GM19463 (cell line): ENCODE results near the gene PGRMC1.
"Not testable (repeated sequence)": the region's sequence is repeated elsewhere in the genome, so short reads cannot be mapped to it uniquely, and the experiment has no call there.

Experiments
- ATAC-seq: cut with Tn5 transposase; IDR thresholded peaks from one replicate; pipeline ENCODE4 v1.9.1; 2021; ENCODE audit warnings: mild to moderate bottlenecking, moderate library complexity; ENCODE audit not compliant: unreplicated experiment

Gene PGRMC1

GRCh38 chrX:119231936-119232445 lies 4.1 kb upstream of the PGRMC1 start:
- ATAC-seq: no peak

GRCh38 chrX:119235051-119235511 lies 1.0 kb upstream of the PGRMC1 start:
- no peak for ATAC-seq

- ATAC-seq: peak; percentile 17
Observed at GRCh38 chrX:119236623-119237561, 807 bp downstream of the PGRMC1 start.

GRCh38 chrX:119237562-119237942 lies 1.5 kb downstream of the PGRMC1 start:
- ATAC-seq: no peak

GRCh38 chrX:119238557-119238956 lies 2.5 kb downstream of the PGRMC1 start:
- no peak for ATAC-seq

- no peak for ATAC-seq
Observed at GRCh38 chrX:119240356-119240755, 4.3 kb downstream of the PGRMC1 start.

- ATAC-seq: no peak
Observed at GRCh38 chrX:119247702-119248101, 11.6 kb downstream of the PGRMC1 start.

- no peak for ATAC-seq
Observed at GRCh38 chrX:119249891-119250290, 13.8 kb downstream of the PGRMC1 start.

- ATAC-seq: no peak
Observed at GRCh38 chrX:119251386-119251785, 15.3 kb downstream of the PGRMC1 start.

GRCh38 chrX:119252716-119253115 lies 16.6 kb downstream of the PGRMC1 start:
- no peak for ATAC-seq

GRCh38 chrX:119266364-119266995 lies 30.4 kb downstream of the PGRMC1 start:
- ATAC-seq: no peak

- ATAC-seq: not testable (repeated sequence)
Observed at GRCh38 chrX:119267115-119267514, 31.0 kb downstream of the PGRMC1 start.

- no peak for ATAC-seq
Observed at GRCh38 chrX:119272882-119273419, 36.9 kb downstream of the PGRMC1 start.

- peak; percentile 45 for ATAC-seq
Observed at GRCh38 chrX:119273420-119274192, 37.5 kb downstream of the PGRMC1 start.

GRCh38 chrX:119282347-119282746 lies 46.3 kb downstream of the PGRMC1 start:
- not testable (repeated sequence) for ATAC-seq

GRCh38 chrX:119288890-119289393 lies 52.9 kb downstream of the PGRMC1 start:
- ATAC-seq: no peak

- no peak for ATAC-seq
Observed at GRCh38 chrX:119290476-119290875, 54.4 kb downstream of the PGRMC1 start.

- not testable (repeated sequence) for ATAC-seq
Observed at GRCh38 chrX:119291246-119291645, 55.2 kb downstream of the PGRMC1 start.

- no peak for ATAC-seq
Observed at GRCh38 chrX:119292445-119292844, 56.4 kb downstream of the PGRMC1 start.
